GM19438 (cell line): ENCODE results near the gene ARNT2.

Experiments
- ATAC-seq: cut with Tn5 transposase; IDR thresholded peaks from one replicate; pipeline ENCODE4 v1.9.1; 2021; ENCODE audit warnings: low read depth; ENCODE audit not compliant: unreplicated experiment

ARNT2 gene

GRCh38 chr15:80587816-80588456 lies 183.8 kb downstream of the ARNT2 start:
- ATAC-seq: no peak

GRCh38 chr15:80588801-80589200 lies 184.6 kb downstream of the ARNT2 start:
- ATAC-seq: no peak

DNA sequence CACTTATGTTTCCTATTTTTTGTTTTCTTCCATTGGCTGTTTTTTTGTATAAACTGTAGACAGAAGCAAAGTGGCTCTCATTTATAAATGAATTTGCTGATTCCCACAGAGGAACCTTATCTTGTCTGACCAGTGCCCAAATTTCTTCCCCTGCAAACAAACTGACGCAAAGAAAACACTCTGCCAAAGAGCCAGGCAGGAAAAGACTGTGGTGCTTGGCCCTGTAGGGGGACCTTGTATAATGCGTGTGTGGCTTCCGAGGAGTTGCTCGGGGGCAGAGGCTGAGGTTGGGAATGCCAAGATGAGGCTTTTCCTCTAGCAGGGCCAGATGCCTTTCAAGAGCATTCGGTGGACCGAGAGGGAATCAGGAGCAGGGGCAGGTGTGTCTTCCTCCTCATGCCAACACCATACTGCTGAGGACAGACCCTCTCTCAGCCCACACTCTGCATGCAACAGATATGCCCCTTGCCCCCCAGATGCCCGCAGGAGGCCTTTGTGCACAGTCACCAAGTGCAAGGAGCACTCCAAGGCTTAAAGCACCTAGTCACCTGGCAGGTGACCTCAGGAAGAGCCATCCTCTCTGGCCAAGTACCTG lies 186.7 kb downstream of the ARNT2 start:
- ATAC-seq: no peak

DNA sequence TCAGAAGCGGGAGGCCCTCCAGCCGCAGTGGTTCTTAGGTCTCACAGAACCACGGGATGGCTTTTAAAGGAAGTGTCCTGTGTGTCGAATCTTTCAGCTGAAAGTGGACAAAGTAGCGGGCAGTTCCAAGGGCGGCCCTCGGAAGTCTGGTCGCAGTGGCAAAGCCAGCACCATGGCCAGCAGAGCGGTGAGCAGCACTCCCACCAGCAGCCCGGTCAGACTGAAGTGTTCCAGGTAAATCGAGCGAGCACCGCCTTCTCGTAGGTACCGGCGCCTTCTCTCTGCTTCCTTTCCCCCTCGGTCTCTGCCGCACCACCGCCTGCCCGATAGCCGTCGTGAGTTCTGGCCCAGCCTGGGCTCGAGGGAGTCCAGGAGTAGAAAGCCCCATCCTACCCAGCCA lies 187.3 kb downstream of the ARNT2 start:
- ATAC-seq: no peak

GRCh38 chr15:80591938-80592825 lies 188.0 kb downstream of the ARNT2 start:
- no peak for ATAC-seq

- no peak for ATAC-seq
Measured at GRCh38 chr15:80593486-80594030, 189.4 kb downstream of the ARNT2 start.

DNA sequence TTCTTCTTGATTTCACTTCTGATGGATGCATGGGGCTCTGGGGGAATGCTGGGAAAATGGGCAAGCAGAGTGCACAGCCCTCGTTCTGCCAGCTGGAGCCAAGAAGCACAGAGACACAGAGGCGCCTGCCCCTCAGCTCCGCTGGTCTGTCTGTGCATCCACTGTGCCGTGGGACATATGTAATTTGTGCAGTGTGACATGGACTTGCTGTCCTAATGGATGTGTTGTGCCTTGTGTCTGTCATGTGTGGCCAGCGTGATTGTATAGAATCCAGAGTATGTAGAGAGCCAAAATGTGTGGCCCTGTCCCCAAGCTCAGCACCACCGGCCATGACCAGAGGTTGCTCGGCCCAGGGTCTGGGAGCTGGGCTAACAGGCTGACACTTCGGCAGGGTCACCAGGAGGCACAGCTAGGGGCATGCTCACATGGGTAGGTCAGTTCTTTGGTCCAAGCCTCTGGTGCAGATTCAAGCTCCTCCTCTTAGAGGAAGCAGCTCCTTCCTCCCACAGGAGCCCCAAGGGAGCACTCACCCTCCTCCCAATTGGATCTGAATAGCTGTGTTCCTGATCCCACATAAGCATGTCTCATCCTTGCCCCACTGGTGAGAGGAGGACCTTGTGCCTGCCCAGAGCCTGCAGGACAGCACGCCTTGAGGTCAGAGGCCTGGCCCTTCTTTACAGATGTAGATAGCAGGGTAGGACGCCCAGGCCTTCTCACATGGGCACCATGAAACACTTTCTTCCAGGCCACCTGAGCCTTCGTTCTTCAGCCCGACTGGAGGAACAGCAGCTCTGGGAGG lies 190.1 kb downstream of the ARNT2 start:
- ATAC-seq: no peak

DNA sequence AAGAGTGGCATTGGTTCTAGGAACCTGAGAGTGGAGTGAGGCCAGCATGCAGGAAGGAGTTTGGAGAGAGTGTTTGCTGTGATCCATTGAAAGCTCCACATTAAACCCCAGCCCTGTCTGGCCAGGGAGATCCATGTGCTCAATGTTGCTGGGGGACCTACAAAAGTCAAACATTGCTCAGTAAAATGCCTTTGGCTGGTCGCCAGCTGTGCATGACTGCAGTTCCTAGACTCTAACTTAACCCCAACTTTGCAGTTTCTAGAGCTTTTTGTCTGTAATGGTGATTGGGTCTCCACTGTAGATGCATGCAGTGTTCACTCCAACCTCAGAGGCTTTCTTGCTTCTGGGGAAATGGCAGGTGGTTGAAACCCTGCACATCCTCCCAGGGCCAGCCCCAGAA lies 191.2 kb downstream of the ARNT2 start:
- no peak for ATAC-seq

GRCh38 chr15:80596521-80596976 lies 192.4 kb downstream of the ARNT2 start:
- ATAC-seq: no peak

DNA sequence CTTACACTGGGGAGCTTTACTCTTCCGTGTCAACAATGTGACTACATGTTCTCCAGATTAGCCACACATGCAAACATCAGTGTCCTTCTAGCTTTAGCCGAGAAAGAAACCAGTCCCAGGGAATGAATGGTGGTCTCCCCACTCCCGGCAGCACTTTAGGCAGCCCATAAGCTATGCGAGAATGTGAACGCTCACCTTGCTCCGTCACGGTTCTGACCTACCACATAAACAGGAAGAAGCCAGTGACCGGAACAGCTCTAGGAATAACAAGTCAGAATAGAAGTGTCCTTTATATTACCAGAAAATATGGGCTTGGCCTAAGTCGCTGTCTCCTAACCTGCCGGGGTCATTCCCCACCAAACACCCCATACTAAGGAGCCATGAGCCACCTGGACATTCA lies 192.9 kb downstream of the ARNT2 start:
- ATAC-seq: no peak

GRCh38 chr15:80599359-80599758 lies 195.2 kb downstream of the ARNT2 start:
- ATAC-seq: no peak

GRCh38 chr15:80600626-80601025 lies 196.4 kb downstream of the ARNT2 start:
- ATAC-seq: no peak

- ATAC-seq: no peak
Measured at GRCh38 chr15:80601256-80601655, 197.1 kb downstream of the ARNT2 start.

DNA sequence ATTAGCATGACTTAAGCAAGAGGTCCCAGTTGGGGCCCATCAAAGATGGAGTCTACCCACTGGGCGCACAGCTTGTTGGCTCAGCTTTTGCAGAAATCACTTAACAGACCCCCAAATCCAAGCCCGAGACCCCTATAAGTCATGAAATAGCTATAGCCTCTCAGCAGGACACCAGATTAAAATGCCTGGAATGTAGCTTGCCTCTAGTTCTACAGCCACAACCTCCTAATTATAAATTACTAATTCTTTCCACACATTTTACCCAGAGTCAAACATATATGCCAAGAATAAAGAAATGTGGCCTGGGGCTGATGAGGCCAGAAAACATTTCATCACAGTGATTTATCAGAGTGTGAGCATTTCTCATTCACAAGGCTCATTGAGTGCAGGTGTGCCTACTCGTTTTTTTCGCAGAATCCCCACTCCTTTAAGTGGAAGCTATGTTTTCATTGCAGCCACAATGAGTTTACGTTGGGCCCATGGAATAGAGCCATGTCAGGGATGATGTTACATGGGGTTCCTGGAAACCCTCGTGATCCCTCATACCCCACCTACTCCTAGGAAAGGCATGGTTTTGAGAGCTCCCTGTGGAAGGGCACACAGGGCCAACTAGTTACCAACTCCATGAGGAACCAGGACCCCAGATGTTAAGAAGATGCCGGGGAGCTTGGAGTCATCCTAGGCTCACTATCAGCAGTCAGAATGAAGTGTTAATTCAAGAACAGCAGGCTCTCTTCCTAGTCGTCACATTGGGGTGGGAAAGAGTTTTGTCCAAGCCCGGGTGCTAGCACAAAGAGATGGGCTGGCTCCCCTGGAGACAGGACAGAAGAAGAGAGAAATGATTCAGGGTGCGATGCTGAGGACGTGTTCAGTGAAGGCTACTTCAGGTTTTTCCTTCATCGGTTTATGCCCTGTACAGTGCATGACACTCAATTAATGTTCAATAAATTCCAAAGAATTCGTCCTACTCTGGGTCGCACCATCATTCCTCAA lies 200.7 kb downstream of the ARNT2 start:
- ATAC-seq: no peak

DNA sequence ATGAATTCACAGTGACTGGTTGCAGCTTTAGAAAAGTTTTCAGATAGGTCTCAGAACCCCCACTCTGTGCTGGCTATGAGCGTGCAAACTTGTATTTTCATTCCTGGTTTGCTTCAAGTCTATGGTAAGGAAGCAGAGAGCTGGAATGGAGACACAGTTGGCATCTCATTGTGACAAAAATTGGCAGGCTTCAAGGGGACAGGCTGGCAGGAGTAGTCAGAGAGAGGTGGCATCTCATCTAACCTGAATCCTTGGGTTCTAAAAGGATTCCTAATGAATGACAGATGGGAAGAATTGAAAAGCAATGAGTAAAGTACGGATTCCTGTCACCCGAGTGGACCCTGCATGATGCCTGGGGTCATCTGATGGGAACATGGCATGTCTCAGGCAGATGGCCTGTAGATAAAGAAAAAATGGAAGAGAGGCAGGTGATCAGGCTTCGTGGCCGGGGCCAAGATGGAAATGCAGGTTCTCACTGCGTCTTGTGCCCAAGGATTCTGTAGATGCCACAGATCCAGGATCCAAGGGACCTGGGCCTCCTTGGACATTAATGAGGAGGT lies 201.5 kb downstream of the ARNT2 start:
- ATAC-seq: no peak

DNA sequence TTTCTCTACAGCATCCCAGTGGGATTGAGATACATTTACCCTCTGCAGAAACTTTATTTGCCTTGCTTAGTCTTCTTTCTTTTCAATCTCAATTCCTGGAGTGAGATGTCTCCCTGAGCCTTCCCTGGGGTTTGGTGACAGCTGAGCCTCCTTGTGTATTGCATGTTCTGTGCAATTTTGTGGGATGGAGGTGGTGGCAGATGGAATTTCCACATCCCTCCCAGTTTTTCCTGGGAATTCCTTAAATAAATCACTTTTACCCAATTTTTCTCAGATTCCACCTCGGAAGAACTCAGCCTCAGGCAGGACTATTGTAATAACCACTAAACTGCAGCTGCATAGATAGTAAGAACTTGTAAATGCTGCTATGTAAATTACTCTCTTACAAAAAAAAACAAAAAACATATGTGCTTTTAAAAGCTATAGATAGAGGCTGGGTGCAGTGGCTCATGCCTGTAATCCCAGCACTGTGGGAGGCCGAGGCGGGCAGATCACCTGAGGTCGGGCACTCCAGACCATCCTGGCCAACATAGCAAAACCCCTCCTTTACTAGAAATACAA lies 202.4 kb downstream of the ARNT2 start:
- no peak for ATAC-seq

DNA sequence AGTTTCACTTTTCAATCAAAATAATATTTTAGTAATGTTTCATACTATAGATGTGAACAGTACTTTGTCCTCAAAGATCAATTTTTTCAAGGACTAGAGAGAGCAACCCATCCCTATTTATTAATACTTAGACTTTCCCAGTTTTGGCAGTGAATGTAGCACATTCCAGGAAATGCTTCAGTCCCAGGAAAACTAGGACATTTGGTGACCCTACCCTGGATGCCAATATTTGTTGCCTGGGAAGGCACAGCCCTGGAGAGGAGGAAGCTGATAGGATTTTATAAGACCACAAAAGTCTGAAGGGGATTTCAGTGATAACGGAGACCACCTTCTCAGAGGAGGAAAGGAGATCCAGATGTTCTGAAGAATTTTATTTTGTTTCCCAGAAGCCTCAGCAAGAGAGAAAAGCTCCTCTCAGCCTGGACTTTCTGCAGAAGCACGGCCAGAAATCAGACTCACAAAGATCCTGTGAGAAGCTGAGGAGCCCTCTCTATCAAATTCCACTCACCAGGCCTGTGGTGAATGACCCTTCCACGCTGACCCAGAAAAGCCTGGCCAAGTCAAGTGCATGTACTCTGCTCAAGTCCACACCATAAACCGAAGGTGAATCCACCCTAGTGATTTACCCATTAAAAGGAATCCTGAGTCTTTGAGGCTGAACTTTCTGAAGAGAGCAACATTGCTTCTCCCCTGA lies 203.3 kb downstream of the ARNT2 start:
- ATAC-seq: no peak

- ATAC-seq: no peak
Measured at GRCh38 chr15:80608688-80609087, 204.5 kb downstream of the ARNT2 start.
